ENCODE data around the gene CNTNAP2.

GRCh38 chr7:147578196-147578595, 1461.6 kb downstream of the CNTNAP2 start:
- TF ChIP-seq ZNF274 (IDR thresholded peaks at IDR 0.05; ENCODE audit: low read depth, low read length) (no peak), YY1 (IDR thresholded peaks at IDR 0.05; ENCODE audit: insufficient read depth, insufficient read length) (no peak)
